T-helper 17 cell (primary cell): ENCODE measurements around the gene TLR9. TPM values are rescaled to one million over a fixed set of nuclear protein-coding genes. Genes with fewer than 3 reads are reported as not detected.
A peak's percentile ranks its signal among the peaks of the same experiment; 100 is the strongest.
"Not testable (repeated sequence)": the region's sequence is repeated elsewhere in the genome, so short reads cannot be mapped to it uniquely, and the experiment has no call there.

ENCODE experiments used
- ATAC-seq: fragments of 150-1000 bp; cut with Tn5 transposase; 2 replicates; pipeline ENCODE4 v1.10.0; 2021; ENCODE audit warnings: mild to moderate bottlenecking, moderate library complexity
- DNase-seq, 3 donors: peaks; one replicate each; pipeline versions ENCODE4 v3.0.0 to v3.0.0-alpha.2; 2020 to 2021
- H3K9me3 ChIP-seq: one replicate; pipeline ENCODE4 v1.7.0; 2013; ENCODE audit warnings: low read length, mild to moderate bottlenecking; ENCODE audit not compliant: control insufficient read depth, poor library complexity, severe bottlenecking
- H3K27ac Mint-ChIP-seq: one replicate; pipeline ENCODE4 v1.8.0; 2022; ENCODE audit warnings: mild to moderate bottlenecking, moderate library complexity, mixed read lengths
- H3K27me3 Mint-ChIP-seq: one replicate; pipeline ENCODE4 v1.8.0; 2022; ENCODE audit warnings: mixed read lengths
- H3K36me3 Mint-ChIP-seq: one replicate; pipeline ENCODE4 v1.8.0; 2022; ENCODE audit warnings: low read depth, mixed read lengths
- H3K4me1 Mint-ChIP-seq: one replicate; pipeline ENCODE4 v1.8.0; 2022; ENCODE audit warnings: mild to moderate bottlenecking, mixed read lengths
- H3K4me3 Mint-ChIP-seq: one replicate; pipeline ENCODE4 v1.8.0; 2022; ENCODE audit warnings: mild to moderate bottlenecking, moderate library complexity, mixed read lengths
- total RNA-seq, 4 donors: library from RNA in 2 of 4; stranded (reverse) in 2 of 4; gene quantifications; one replicate each; pipeline ENCODE4 v1.2.3 and lab custom pipeline; 2022 to 2026

Gene TLR9
- total RNA-seq, 2 donors from 2014 or later: 0.42 TPM; not detected in 1

DNA sequence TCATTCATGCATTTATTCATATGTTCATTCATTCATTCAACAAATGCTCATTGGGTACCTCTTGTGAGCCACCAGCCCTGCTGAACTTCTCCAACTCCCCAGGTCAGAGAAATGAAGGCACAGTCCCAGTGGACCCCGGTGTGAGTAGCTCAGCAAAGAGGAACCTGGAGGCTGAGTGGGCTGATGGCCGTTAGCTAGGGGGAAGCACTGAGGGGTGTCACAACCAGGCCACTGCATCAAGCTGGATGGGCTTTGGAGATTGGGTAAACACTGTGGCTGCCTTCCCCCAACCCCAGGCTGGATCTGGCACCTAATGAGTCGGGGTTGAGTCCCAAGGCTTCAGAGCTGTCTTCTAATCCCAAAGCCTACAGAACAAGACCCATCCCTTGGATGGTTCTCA lies 39.6 kb downstream of the TLR9 start:
- ATAC-seq: no peak

DNA sequence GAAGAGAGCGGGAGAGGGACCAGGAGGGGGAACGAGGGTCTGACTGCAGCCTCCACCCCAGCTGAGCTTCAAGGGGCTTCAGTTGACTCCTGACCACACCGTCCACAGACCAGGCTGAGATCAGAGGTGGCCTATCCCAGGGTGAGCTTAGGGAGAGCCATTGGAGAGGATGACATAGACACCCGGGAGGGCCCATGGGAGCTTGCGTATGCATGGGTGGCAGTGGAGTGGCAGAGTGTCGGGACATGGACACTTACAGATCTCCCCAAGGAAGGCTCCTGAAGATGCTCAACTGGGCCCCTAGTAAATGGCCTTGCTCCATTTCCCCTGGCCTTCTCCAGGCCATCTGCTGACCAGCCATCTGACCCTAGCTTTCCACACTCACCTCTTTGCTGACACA lies 40.1 kb downstream of the TLR9 start:
- Mint-ChIP-seq H3K4me1 (peaks cover 22% of the 10 kb centered on the region), H3K36me3 (no peaks in the 10 kb centered on the region), H3K4me3 (no peak overlapping the region), H3K27ac (no peak overlapping the region), H3K27me3 (no peaks in the 10 kb centered on the region)
- no peaks in the 10 kb centered on the region for H3K9me3 ChIP-seq
- DNase-seq (no peak), ATAC-seq (no peak)

More for the DNA sequence above, 39.6 kb downstream of the TLR9 start:
- H3K9me3 ChIP-seq: no peaks in the 10 kb centered on the region
- no peak overlapping the region for H3K27ac Mint-ChIP-seq
- peaks cover 22% of the 10 kb centered on the region for H3K4me1 Mint-ChIP-seq
- no peak for DNase-seq
- H3K27me3 Mint-ChIP-seq: no peaks in the 10 kb centered on the region
- H3K36me3 Mint-ChIP-seq: no peaks in the 10 kb centered on the region
- no peak overlapping the region for H3K4me3 Mint-ChIP-seq

DNA sequence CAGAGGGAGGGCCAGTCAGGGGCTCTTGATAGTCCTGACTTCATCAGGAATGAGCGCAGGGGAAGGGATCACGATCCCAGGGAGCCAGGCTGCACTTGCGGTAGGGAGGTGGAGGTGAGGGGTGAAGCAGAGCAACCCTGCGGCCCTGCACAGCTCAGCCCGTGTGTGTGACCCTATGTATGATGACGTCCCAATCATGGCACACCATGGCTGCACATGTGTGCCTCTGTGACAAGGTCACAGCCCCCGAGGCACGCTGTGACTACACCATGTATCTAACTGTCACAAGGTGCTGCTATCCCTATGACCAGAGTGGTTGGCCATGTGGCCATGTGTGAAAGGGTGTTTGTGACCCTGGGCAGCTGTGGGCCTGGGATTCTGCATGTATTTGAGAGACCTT lies 40.8 kb downstream of the TLR9 start:
- Mint-ChIP-seq H3K27me3 (no peaks in the 10 kb centered on the region), H3K36me3 (no peaks in the 10 kb centered on the region), H3K4me3 (no peak overlapping the region), H3K27ac (no peak overlapping the region), H3K4me1 (peaks cover 24% of the 10 kb centered on the region)
- ATAC-seq (no peak), DNase-seq (no peak)
- H3K9me3 ChIP-seq: no peaks in the 10 kb centered on the region

DNA sequence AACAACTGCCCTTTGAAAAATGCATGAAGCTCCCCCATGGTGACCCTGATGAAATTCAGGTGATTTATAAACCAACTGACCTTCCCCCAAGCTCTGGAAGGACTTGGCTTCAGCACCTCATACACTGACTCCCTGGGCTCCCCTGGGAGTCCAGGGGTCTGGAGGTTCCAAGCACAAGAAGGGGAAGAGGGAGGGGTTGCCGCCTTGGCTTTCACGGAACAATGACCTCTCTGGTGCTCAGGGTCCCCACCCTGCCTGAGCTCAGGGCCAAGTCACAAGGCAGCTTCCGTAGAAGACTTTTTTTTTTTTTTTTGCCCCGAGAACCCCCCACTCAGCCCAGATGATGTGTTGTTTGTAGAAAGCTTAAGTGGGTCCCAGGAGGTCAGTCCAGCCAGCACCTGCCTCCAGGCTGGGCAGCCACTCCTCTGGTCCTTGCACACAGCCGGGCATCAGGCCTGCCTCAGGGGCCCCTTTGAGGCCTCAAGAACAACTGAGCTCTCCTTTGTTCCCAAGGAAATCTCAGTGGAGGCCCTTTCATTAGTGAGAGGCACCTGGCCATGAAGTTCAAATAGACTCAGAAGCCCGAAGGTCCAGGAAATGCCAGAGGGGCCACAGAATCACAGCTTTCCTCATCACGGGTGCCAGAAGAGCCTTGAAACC lies 41.5 kb downstream of the TLR9 start:
- no peaks in the 10 kb centered on the region for H3K9me3 ChIP-seq
- DNase-seq: no peak
- H3K27ac Mint-ChIP-seq: no peak overlapping the region

DNA sequence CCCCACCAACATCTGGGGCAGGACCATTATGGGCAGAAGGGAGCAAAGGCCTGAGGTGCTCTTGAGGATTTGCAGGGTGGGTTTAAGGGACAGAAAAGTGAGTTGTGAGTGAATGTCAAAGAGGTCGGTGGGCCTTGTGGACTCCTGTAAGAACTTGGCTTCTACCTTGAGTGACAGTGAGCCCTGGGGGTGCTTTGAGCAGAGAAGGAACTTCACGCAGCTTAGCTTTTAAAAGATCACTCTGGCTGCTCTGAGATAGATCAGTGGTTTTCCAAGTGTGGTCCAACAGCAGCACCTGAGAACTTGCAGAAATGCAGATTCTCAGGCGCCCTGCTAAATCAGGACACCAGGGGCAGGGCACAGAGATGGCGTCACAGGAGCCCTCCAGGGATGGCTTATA lies 42.8 kb downstream of the TLR9 start:
- DNase-seq (no peak), ATAC-seq (no peak)
- H3K9me3 ChIP-seq: no peaks in the 10 kb centered on the region
- Mint-ChIP-seq H3K4me1 (peaks cover 26% of the 10 kb centered on the region), H3K27ac (peak overlapping the region; percentile 74), H3K4me3 (peak overlapping the region; percentile 28), H3K36me3 (no peaks in the 10 kb centered on the region), H3K27me3 (no peaks in the 10 kb centered on the region)

More for the DNA sequence above, 41.5 kb downstream of the TLR9 start:
- Mint-ChIP-seq H3K4me1 (peaks cover 24% of the 10 kb centered on the region), H3K4me3 (no peak overlapping the region), H3K27me3 (no peaks in the 10 kb centered on the region), H3K36me3 (no peaks in the 10 kb centered on the region)
- no peak for ATAC-seq

DNA sequence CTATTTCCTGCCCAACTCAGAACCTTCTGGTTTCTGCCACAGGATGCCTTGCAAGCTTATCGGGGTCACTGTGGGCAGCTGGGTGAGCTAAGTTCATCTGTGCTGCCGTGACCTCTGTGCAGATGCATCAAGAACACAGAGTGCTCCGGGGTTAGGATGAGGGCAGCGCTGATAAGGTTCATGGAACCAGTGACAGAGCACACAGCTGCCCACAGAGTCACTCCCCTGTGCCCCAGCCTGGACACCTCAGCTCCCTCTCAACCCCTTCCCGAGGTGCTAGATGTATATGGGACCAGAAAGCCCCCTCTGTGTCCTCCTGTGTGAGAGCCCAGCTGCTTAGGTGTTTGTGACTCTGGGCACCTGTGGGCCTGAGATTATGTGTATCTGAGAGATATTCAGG lies 43.2 kb downstream of the TLR9 start:
- Mint-ChIP-seq H3K4me3 (no peak overlapping the region), H3K27ac (peak overlapping the region; percentile 74), H3K27me3 (no peaks in the 10 kb centered on the region), H3K36me3 (no peaks in the 10 kb centered on the region), H3K4me1 (peaks cover 26% of the 10 kb centered on the region)
- DNase-seq (no peak), ATAC-seq (peak; percentile 63)
- no peaks in the 10 kb centered on the region for H3K9me3 ChIP-seq

DNA sequence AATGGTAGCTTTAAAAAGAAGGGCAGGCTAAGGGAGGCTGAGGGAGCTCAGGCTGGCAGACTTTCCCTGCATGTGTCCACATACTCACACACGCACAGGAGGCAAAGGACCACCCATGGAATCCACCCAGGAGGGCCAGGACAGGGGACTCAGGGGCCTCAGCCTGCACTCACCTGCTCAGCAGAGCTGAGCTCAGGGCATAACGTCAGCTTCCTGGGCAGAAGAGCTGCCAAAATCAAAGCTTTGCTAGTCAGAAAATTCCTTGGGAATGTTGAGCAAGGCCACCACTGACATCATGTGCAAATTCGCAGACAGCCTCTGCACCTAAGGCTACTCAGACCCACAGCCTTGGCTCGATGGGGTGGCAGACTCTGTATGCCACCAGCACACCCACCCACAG lies 43.9 kb downstream of the TLR9 start:
- H3K27ac Mint-ChIP-seq: peak overlapping the region; percentile 79
- H3K36me3 Mint-ChIP-seq: no peaks in the 10 kb centered on the region
- peaks cover 25% of the 10 kb centered on the region for H3K4me1 Mint-ChIP-seq
- H3K27me3 Mint-ChIP-seq: no peaks in the 10 kb centered on the region
- no peaks in the 10 kb centered on the region for H3K9me3 ChIP-seq
- ATAC-seq (no peak), DNase-seq (no peak)
- H3K4me3 Mint-ChIP-seq: peak overlapping the region; percentile 12

DNA sequence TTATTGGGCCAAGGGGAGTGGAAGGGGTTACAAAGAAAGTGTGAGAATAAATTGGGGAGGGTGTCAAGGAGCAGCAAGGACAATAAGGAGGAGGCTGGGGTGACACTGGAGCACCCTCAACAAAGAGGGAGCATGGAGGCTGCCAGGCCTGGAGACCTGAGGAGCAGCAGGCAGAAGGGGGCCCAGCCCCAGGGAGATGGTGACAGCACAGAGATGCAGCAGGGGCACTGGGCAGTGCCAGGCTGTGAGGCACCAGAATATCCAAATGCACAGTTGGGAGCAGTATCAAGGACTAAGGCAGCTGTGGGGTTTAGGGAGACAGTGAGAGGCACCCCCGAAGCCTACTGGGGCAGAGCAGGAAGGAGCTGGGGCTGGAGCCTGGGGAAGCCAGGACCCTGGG lies 46.9 kb downstream of the TLR9 start:
- ATAC-seq (no peak), DNase-seq (no peak)
- Mint-ChIP-seq H3K27me3 (no peaks in the 10 kb centered on the region), H3K4me1 (peaks cover 21% of the 10 kb centered on the region), H3K4me3 (no peak overlapping the region), H3K27ac (no peak overlapping the region), H3K36me3 (no peaks in the 10 kb centered on the region)
- H3K9me3 ChIP-seq: no peaks in the 10 kb centered on the region

DNA sequence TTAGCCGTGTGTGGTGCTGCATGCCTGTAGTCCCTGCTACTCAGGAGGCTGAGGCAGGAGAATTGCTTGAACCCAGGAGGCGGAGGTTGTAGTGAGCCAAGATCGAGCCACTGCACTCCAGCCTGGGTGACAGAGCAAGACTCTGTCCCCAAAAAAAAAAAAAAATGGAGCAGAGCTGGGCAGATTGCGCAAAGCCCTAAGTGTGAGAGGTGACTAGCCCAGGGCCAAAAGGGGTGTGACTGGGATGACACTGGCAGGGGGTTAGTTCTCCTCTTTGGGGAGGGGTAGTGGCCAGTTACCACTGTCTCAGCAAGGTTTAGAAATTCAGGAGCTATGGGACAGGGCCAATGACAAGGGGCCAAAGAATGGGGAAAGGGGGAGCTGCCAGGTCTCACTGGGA lies 47.3 kb downstream of the TLR9 start:
- not testable (repeated sequence) for ATAC-seq, H3K27ac Mint-ChIP-seq

DNA sequence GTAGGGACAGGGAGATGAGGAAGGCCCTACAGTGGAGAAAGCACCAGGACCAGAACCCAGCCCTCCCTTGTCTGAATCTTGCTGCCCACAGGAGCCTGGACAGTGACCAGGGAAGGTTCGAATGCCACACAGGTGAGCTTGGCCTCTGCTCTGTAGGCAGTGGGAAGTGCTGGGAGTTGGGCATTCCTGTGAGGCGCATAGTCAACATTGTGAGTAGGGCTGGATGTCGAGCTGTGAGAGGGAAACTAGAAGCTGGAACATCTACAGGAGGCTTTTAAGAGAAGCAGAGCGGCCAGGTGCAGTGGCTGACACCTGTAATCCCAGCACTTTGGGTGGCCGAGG lies 47.8 kb downstream of the TLR9 start:
- H3K4me1 Mint-ChIP-seq: peaks cover 20% of the 10 kb centered on the region
- DNase-seq: no peak
- no peaks in the 10 kb centered on the region for H3K36me3 Mint-ChIP-seq
- H3K4me3 Mint-ChIP-seq: no peak overlapping the region
- no peak for ATAC-seq
- no peak overlapping the region for H3K27ac Mint-ChIP-seq
- no peaks in the 10 kb centered on the region for H3K9me3 ChIP-seq
- no peaks in the 10 kb centered on the region for H3K27me3 Mint-ChIP-seq

More for the DNA sequence above, 47.3 kb downstream of the TLR9 start:
- H3K27me3 Mint-ChIP-seq, H3K4me3 Mint-ChIP-seq, H3K9me3 ChIP-seq, DNase-seq, H3K36me3 Mint-ChIP-seq: not testable (repeated sequence)
- peaks cover 21% of the 10 kb centered on the region for H3K4me1 Mint-ChIP-seq

DNA sequence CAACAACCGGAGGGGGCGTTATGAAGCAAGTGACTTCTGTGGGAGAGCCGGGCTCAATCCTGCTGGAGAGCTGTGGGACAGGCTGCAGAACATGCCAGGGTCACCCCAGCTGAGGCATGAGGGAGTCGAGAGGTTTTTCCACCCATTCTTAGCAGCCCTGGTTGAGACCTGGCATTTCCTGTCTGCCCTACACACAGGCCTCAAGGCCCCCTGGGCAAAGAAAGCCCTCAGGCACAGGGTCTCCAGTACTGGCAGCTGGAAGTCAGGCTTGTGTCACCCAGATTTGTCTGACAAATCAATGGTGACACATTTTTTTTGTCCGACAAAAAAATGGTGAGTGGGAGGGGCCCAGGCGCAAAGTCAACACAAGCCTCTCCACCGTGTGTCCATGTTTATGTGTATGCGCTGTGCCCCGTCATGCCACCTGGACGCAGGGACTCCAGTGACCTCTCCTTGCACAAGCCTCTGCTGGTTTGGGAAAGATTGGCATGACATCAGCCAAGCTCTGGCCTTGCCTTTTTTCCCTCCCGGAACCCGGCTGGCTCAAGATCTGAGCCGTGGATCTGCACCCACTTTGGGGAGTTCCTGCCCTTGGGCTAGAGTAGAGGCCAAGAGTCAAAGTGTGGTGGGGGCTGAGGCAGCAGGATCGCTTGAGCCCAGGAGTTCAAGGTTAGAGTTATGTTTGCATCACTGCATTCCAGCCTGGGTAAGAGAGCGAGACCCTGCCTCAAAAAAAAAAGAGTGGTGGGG lies 48.3 kb downstream of the TLR9 start:
- H3K9me3 ChIP-seq: no peaks in the 10 kb centered on the region
- no peak for ATAC-seq
- H3K4me1 Mint-ChIP-seq: peaks cover 15% of the 10 kb centered on the region
- H3K27ac Mint-ChIP-seq: peak overlapping the region; percentile 39
- no peaks in the 10 kb centered on the region for H3K36me3 Mint-ChIP-seq
- H3K27me3 Mint-ChIP-seq: no peaks in the 10 kb centered on the region
- DNase-seq: no peak
- no peak overlapping the region for H3K4me3 Mint-ChIP-seq

DNA sequence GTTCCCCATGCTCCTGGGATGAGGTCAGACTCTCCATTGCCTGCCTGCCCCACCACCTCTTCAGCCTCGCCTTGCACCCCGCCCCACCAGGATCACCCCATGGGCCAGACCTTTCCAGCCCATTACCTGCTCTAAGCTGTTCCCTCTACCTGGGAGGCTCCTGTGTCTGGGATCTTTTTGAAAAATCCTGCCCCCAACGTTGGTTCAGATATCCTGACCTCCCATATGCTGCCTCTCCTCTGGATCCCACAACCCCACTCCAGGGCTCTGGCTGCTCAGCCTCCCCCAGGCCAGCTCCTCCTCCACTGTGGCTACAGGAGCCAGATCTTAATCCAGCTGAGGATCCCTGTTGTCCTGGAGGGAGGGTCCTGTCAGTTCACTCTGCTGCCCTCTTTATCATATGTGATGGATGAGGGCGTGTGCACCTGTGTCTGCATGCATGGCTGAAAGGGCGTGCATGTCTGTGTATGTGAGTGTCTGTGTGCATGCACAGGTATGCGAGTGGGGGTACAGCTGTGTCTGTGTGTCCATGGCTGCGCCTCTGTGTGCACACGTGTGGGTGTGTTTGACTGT lies 49.2 kb downstream of the TLR9 start:
- Mint-ChIP-seq H3K4me3 (no peak overlapping the region), H3K4me1 (peaks cover 15% of the 10 kb centered on the region), H3K27ac (peak overlapping the region; percentile 39), H3K36me3 (no peaks in the 10 kb centered on the region), H3K27me3 (no peaks in the 10 kb centered on the region)
- DNase-seq: no peak
- no peaks in the 10 kb centered on the region for H3K9me3 ChIP-seq
- no peak for ATAC-seq

DNA sequence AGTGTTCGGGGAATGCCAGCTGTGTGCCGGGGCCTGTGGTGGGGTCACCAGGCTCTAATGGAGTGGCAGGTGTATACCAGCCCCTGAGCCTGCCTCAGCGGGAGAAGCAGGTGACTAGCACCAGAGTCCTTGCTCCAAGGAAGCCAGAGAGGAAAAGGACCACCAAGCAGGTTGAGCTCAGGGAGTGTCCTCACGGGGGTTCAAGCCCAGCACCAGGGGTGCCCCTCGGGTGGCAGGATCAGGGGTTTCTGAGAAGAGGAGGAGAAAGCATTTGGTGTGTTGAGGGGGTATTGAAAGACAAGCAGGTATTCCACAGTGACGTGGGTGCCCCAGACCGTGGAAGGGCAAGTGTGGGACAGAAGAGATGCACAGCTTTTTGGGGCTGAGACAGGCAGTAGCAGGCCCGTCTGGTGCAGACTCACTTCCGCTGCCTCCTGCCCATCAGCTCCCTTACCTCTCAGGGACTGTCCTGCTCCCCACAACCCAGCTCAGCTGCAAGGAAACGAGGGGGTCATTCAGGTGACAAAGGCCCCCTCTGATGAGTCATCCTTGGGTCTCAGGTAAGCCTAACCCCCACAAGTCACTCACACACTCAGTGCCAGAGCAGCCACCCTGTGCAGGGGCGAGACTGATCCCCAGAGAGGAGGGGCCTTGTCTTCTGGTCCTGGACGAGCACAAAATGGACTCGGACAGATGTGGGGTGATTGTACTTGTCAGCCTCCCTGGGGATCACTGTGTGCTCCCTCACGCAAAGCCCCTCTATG lies 49.8 kb downstream of the TLR9 start:
- no peaks in the 10 kb centered on the region for H3K36me3 Mint-ChIP-seq
- ATAC-seq (no peak), DNase-seq (no peak)
- no peak overlapping the region for H3K4me3 Mint-ChIP-seq
- no peaks in the 10 kb centered on the region for H3K9me3 ChIP-seq
- H3K27me3 Mint-ChIP-seq: no peaks in the 10 kb centered on the region
- H3K4me1 Mint-ChIP-seq: peaks cover 15% of the 10 kb centered on the region
- H3K27ac Mint-ChIP-seq: no peak overlapping the region
